GM23338 (cell line): Measurements from ENCODE around the gene GADL1.

Experiments used
- CREB1 ChIP-seq: fragments of 250-450 bp; sonication (Bioruptor Pico); IDR thresholded peaks from 2 replicates; pipeline ENCODE4 v1.5.0; 2020; ENCODE audit warnings: low read depth, mild to moderate bottlenecking, moderate library complexity
- CTCF ChIP-seq, 2 experiments: fragments of 200-600 bp in 1 of 2; sonication (generic) in 1 of 2; conservative IDR thresholded peaks; 2 replicates each; pipeline versions ENCODE4 v1.5.1 to v1.6.1; 2016 to 2017; ENCODE audit warnings: antibody characterized with exemption in 2 of 2, low read depth in 2 of 2, mild to moderate bottlenecking in 2 of 2, moderate library complexity in 1 of 2
- EZH2 ChIP-seq: fragments of 200-600 bp; sonication (generic); IDR thresholded peaks from one replicate; pipeline ENCODE4 v1.8.0; 2017; ENCODE audit warnings: antibody characterized with exemption, mild to moderate bottlenecking, low read depth; ENCODE audit not compliant: unreplicated experiment
- EZH2phosphoT487 ChIP-seq: fragments of 200-600 bp; sonication (generic); IDR thresholded peaks from one replicate; pipeline ENCODE4 v1.8.1; 2018; ENCODE audit warnings: antibody characterized with exemption; ENCODE audit not compliant: unreplicated experiment
- JUNB ChIP-seq: IDR thresholded peaks from one replicate; pipeline ENCODE4 v1.6.1; 2016; ENCODE audit warnings: antibody characterized with exemption; ENCODE audit not compliant: unreplicated experiment
- NANOG ChIP-seq: IDR thresholded peaks from 2 replicates; pipeline ENCODE4 v1.6.1; 2016; ENCODE audit warnings: antibody characterized with exemption, borderline replicate concordance
- POLR2AphosphoS5 ChIP-seq: IDR thresholded peaks from 2 replicates; pipeline ENCODE4 v1.6.1; 2016; ENCODE audit warnings: antibody characterized with exemption, low read depth
- STAT1 ChIP-seq: IDR thresholded peaks from one replicate; pipeline ENCODE4 v1.6.1; 2016; ENCODE audit warnings: antibody characterized with exemption; ENCODE audit not compliant: unreplicated experiment
- ZNF114 ChIP-seq: fragments of 250-450 bp; sonication (Bioruptor Pico); IDR thresholded peaks from 2 replicates; pipeline ENCODE4 v1.5.0; 2020; ENCODE audit warnings: mild to moderate bottlenecking, moderate library complexity
- ZNF331 ChIP-seq: fragments of 250-450 bp; sonication (Bioruptor Pico); IDR thresholded peaks from 2 replicates; pipeline ENCODE4 v1.5.0; 2020; ENCODE audit warnings: low read depth, mild to moderate bottlenecking, moderate library complexity
- ZNF462 ChIP-seq: fragments of 250-450 bp; sonication (Bioruptor Pico); IDR thresholded peaks from 2 replicates; pipeline ENCODE4 v1.5.0; 2020; ENCODE audit warnings: mild to moderate bottlenecking, moderate library complexity
- TF ChIP-seq, protein P1 (sequence below): IDR thresholded peaks from one replicate; pipeline ENCODE4 v1.6.1; 2018; ENCODE audit warnings: antibody characterized with exemption; ENCODE audit not compliant: unreplicated experiment
- TF ChIP-seq, protein P2 (sequence below): IDR thresholded peaks from 2 replicates; pipeline ENCODE4 v1.6.1; 2016; ENCODE audit warnings: antibody characterized with exemption

DNA sequence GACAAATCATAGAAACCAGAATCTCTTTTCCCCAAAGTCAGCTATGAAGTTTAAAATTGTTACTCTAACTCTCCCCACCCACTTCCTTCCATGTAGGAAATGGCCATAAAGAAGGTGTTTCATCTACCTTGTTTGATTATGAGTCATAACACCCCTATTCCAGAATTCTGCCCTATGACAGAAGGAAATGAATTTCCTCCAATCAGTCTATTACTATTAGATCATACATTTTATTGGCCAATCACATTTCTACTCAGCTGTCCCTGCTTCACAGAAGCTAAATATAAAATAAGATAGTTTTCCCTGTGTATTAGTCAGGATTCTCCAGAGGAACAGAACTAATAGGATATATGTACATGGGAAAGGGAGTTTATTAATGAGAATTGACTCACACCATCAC, 186.0 kb downstream of the GADL1 start:
- TF ChIP-seq CTCF (conservative IDR thresholded peaks at IDR 0.05; ENCODE audit: low read depth in 2 of 2) (no peak), EZH2 (no peak), EZH2phosphoT487 (no peak), POLR2AphosphoS5 (no peak), ZNF114 (CRISPR knock-in tag) (no peak), CREB1 (CRISPR knock-in tag) (no peak), JUNB (no peak), STAT1 (no peak), NANOG (no peak), ZNF462 (CRISPR knock-in tag) (no peak), ZNF331 (no peak)
- TF ChIP-seq, protein P1, sequence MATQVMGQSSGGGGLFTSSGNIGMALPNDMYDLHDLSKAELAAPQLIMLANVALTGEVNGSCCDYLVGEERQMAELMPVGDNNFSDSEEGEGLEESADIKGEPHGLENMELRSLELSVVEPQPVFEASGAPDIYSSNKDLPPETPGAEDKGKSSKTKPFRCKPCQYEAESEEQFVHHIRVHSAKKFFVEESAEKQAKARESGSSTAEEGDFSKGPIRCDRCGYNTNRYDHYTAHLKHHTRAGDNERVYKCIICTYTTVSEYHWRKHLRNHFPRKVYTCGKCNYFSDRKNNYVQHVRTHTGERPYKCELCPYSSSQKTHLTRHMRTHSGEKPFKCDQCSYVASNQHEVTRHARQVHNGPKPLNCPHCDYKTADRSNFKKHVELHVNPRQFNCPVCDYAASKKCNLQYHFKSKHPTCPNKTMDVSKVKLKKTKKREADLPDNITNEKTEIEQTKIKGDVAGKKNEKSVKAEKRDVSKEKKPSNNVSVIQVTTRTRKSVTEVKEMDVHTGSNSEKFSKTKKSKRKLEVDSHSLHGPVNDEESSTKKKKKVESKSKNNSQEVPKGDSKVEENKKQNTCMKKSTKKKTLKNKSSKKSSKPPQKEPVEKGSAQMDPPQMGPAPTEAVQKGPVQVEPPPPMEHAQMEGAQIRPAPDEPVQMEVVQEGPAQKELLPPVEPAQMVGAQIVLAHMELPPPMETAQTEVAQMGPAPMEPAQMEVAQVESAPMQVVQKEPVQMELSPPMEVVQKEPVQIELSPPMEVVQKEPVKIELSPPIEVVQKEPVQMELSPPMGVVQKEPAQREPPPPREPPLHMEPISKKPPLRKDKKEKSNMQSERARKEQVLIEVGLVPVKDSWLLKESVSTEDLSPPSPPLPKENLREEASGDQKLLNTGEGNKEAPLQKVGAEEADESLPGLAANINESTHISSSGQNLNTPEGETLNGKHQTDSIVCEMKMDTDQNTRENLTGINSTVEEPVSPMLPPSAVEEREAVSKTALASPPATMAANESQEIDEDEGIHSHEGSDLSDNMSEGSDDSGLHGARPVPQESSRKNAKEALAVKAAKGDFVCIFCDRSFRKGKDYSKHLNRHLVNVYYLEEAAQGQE: no peak
- TF ChIP-seq, protein P2, sequence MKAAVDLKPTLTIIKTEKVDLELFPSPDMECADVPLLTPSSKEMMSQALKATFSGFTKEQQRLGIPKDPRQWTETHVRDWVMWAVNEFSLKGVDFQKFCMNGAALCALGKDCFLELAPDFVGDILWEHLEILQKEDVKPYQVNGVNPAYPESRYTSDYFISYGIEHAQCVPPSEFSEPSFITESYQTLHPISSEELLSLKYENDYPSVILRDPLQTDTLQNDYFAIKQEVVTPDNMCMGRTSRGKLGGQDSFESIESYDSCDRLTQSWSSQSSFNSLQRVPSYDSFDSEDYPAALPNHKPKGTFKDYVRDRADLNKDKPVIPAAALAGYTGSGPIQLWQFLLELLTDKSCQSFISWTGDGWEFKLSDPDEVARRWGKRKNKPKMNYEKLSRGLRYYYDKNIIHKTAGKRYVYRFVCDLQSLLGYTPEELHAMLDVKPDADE: no peak
